Caco-2 (cell line): Measurements from ENCODE around the gene NMNAT2. TPM values are rescaled to one million over a fixed set of nuclear protein-coding genes. Genes with fewer than 3 reads are reported as not detected.

Source experiments
- BruUV-seq: library from RNA; stranded (reverse); fragments of 400-500 nt; replicated peaks from 2 replicates; lab custom pipeline; 2021; lab: Mats Ljungman, UMichigan
- CTCF ChIA-PET: fragments of 300-600 bp; sonication (Branson Sonifier 250); formaldehyde crosslinking; loops from one replicate; lab custom pipeline; 2022; ENCODE audit warnings: antibody characterized with exemption; lab: Charles Lee
- POLR2A ChIA-PET: fragments of 300-600 bp; sonication (Branson Sonifier 250); formaldehyde crosslinking; loops from one replicate; lab custom pipeline; 2022; ENCODE audit warnings: antibody characterized with exemption; lab: Charles Lee
- DNase-seq, 2 experiments: peaks; one replicate each; pipeline versions ENCODE4 v3.0.0 to v3.0.0-alpha.2; 2020 to 2022
- H3K27me3 ChIP-seq: replicated peaks from 2 replicates; pipeline ENCODE4 v1.6.0; 2011; ENCODE audit warnings: low read length; ENCODE audit not compliant: control insufficient read depth, insufficient read depth
- H3K36me3 ChIP-seq: 2 replicates; pipeline ENCODE4 v1.5.1; 2011; ENCODE audit warnings: low read length; ENCODE audit not compliant: control insufficient read depth, insufficient read depth
- H3K4me1 ChIP-seq: fragments of 250-450 bp; sonication (Bioruptor Pico); 2 replicates; pipeline ENCODE4 v1.5.1; 2020; ENCODE audit warnings: mild to moderate bottlenecking
- H3K4me3 ChIP-seq: 2 replicates; pipeline ENCODE4 v1.5.1; 2011; ENCODE audit warnings: low read depth, mild to moderate bottlenecking, control low read depth, low read length
- H3K9me3 ChIP-seq: fragments of 250-450 bp; sonication (Bioruptor Pico); 2 replicates; pipeline ENCODE4 v1.5.1; 2020; ENCODE audit warnings: mild to moderate bottlenecking, moderate library complexity
- H3K27ac Mint-ChIP-seq: one replicate; pipeline ENCODE4 v1.8.0; 2022; ENCODE audit warnings: mixed read lengths; ENCODE audit not compliant: unreplicated experiment
- H3K27me3 Mint-ChIP-seq: one replicate; pipeline ENCODE4 v1.8.0; 2022; ENCODE audit warnings: mixed read lengths; ENCODE audit not compliant: insufficient read depth, unreplicated experiment
- H3K36me3 Mint-ChIP-seq: one replicate; pipeline ENCODE4 v1.8.0; 2022; ENCODE audit warnings: mild to moderate bottlenecking, mixed read lengths; ENCODE audit not compliant: insufficient read depth, unreplicated experiment
- H3K4me1 Mint-ChIP-seq: one replicate; pipeline ENCODE4 v1.8.0; 2022; ENCODE audit warnings: low read depth, mixed read lengths; ENCODE audit not compliant: unreplicated experiment
- H3K4me3 Mint-ChIP-seq: one replicate; pipeline ENCODE4 v1.8.0; 2022; ENCODE audit warnings: mild to moderate bottlenecking, moderate library complexity, mixed read lengths; ENCODE audit not compliant: unreplicated experiment
- H3K9me3 Mint-ChIP-seq: one replicate; pipeline ENCODE4 v1.8.0; 2022; ENCODE audit warnings: mixed read lengths; ENCODE audit not compliant: unreplicated experiment
- CTCF ChIP-seq, 2 experiments: fragments of 200-600 bp in 1 of 2; IDR thresholded peaks; 1 replicate in 1 of 2; 2 replicates in 1 of 2; pipeline versions ENCODE4 v1.5.1 to v1.8.0; 2011 to 2022; ENCODE audit warnings: antibody characterized with exemption in 1 of 2, control low read depth in 1 of 2, inconsistent platforms in 1 of 2, low read depth in 1 of 2, low read length in 1 of 2, mild to moderate bottlenecking in 1 of 2, moderate library complexity in 1 of 2; ENCODE audit not compliant: insufficient read depth in 1 of 2, severe bottlenecking in 1 of 2, unreplicated experiment in 1 of 2
- intact Hi-C: fragments of 100-400 bp; cut with micrococcal nuclease; formaldehyde crosslinking; loops from one replicate; pipeline ENCODE4 v1.10.0; 2022; ENCODE audit not compliant: unreplicated experiment
- total RNA-seq: library from RNA; stranded (reverse); gene quantifications from 2 replicates; pipeline ENCODE4 v1.2.3, GENCODE V29; 2022

Gene NMNAT2
- total RNA-seq, 1 experiment from 2014 or later, result 16.4 TPM

- no peaks in the 10 kb centered on the region for H3K36me3 ChIP-seq
- H3K27me3 Mint-ChIP-seq, result no peaks in the 10 kb centered on the region
- H3K9me3 ChIP-seq, result no peaks in the 10 kb centered on the region
- H3K27ac Mint-ChIP-seq, result no peak overlapping the region
- H3K9me3 Mint-ChIP-seq, result no peaks in the 10 kb centered on the region
- intact Hi-C loops, result no loop called here
- H3K4me3 ChIP-seq, result no peak overlapping the region
- peaks cover 6% of the 10 kb centered on the region for H3K4me1 ChIP-seq
- POLR2A ChIA-PET, result no interaction called here
- no peak for TF ChIP-seq CTCF (IDR thresholded peaks at IDR 0.05; ENCODE audit: insufficient read depth in 1 of 2, low read depth in 1 of 2, low read length in 1 of 2, severe bottlenecking in 1 of 2, unreplicated experiment in 1 of 2)
- H3K27me3 ChIP-seq, result no peaks in the 10 kb centered on the region
- no peak for DNase-seq
- H3K36me3 Mint-ChIP-seq, result no peaks in the 10 kb centered on the region
- no peak overlapping the region for H3K4me3 Mint-ChIP-seq
- peaks cover 26% of the 10 kb centered on the region for H3K4me1 Mint-ChIP-seq
- CTCF ChIA-PET, result no interaction called here
- no TSS peak for BruUV-seq
These were observed 117.8 kb downstream of the NMNAT2 start for GRCh38 chr1:183300395-183300794.

DNA sequence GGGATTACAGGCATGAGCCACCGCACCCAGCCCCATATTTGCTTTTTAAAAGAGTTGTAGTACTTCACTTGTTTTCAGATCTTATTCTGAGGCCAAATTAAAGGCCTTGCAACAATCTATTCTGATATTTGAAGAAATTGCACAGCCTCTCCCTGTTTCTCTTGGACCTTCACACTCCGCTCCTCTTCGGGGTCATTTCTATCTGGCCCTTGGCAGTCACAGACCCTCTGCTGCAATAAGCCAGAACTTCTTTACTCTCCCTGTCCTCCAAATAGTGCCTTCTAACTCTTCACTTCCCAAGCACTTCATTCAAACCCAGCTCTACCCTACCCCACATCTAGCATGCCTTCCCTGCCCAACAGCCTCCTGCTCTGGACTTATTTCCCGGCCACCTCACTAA, 121.4 kb downstream of the NMNAT2 start:
- CTCF ChIA-PET, result no interaction called here
- DNase-seq, result no peak

DNA sequence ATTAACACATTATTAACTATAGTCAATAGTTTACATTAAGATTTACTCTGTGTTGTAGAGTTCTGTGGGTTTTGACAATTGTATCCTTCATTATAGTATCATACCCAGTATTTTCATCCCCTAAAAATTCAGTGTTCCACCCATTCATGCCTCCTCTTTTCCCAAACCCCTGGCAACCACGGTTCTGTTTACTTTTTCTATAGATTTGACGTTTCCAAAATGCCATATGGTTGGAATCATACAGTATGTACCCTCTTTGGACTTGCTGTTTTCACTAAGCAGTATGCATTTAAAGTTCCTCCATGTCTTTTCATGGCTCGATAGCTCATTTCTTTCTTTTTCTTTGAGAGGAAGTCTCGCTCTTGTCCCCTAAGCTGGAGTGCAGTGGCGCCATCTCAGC, 122.7 kb downstream of the NMNAT2 start:
- H3K27me3 Mint-ChIP-seq, result no peaks in the 10 kb centered on the region
- BruUV-seq, result no TSS peak
- CTCF ChIA-PET, result no interaction called here
- H3K27ac Mint-ChIP-seq, result no peak overlapping the region
- no peak overlapping the region for H3K4me3 Mint-ChIP-seq
- H3K4me1 ChIP-seq, result peaks cover 15% of the 10 kb centered on the region
- intact Hi-C loops, result no loop called here
- peaks cover 15% of the 10 kb centered on the region for H3K4me1 Mint-ChIP-seq
- POLR2A ChIA-PET, result no interaction called here
- H3K36me3 ChIP-seq, result no peaks in the 10 kb centered on the region
- TF ChIP-seq CTCF (IDR thresholded peaks at IDR 0.05; ENCODE audit: insufficient read depth in 1 of 2, low read depth in 1 of 2, low read length in 1 of 2, severe bottlenecking in 1 of 2, unreplicated experiment in 1 of 2), result no peak
- H3K9me3 Mint-ChIP-seq, result no peaks in the 10 kb centered on the region
- H3K9me3 ChIP-seq, result no peaks in the 10 kb centered on the region
- H3K27me3 ChIP-seq, result no peaks in the 10 kb centered on the region
- DNase-seq, result no peak
- H3K4me3 ChIP-seq, result no peak overlapping the region
- no peaks in the 10 kb centered on the region for H3K36me3 Mint-ChIP-seq

More for the DNA sequence above, 121.4 kb downstream of the NMNAT2 start:
- Histone ChIP-seq H3K36me3 (no peaks in the 10 kb centered on the region), H3K9me3 (no peaks in the 10 kb centered on the region), H3K4me3 (no peak overlapping the region), H3K4me1 (peaks cover 10% of the 10 kb centered on the region), H3K27me3 (no peaks in the 10 kb centered on the region)
- no peak overlapping the region for H3K27ac Mint-ChIP-seq
- BruUV-seq, result no TSS peak
- H3K27me3 Mint-ChIP-seq, result no peaks in the 10 kb centered on the region
- H3K36me3 Mint-ChIP-seq, result no peaks in the 10 kb centered on the region
- peaks cover 11% of the 10 kb centered on the region for H3K4me1 Mint-ChIP-seq
- TF ChIP-seq CTCF (IDR thresholded peaks at IDR 0.05; ENCODE audit: insufficient read depth in 1 of 2, low read depth in 1 of 2, low read length in 1 of 2, severe bottlenecking in 1 of 2, unreplicated experiment in 1 of 2), result no peak
- intact Hi-C loops, result no loop called here
- no peak overlapping the region for H3K4me3 Mint-ChIP-seq
- H3K9me3 Mint-ChIP-seq, result no peaks in the 10 kb centered on the region
- POLR2A ChIA-PET, result no interaction called here
